Mucosa of descending colon (tissue), 3 donors: Measurements from ENCODE around the gene LRRC49. TPM values are rescaled to one million over a fixed set of nuclear protein-coding genes. Genes with fewer than 3 reads are reported as not detected.

ENCODE experiments used
- ATAC-seq: fragments of 200-7000 bp; cut with Tn5 transposase; one replicate; pipeline ENCODE4 v1.9.1; 2020; ENCODE audit warnings: mild to moderate bottlenecking, moderate library complexity
- DNase-seq, 3 donors: peaks; one replicate each; pipeline ENCODE4 v3.0.0-alpha.2; 2020
- H3K36me3 ChIP-seq: fragments of 200-600 bp; one replicate; pipeline ENCODE4 v1.8.0; 2021; ENCODE audit warnings: low read depth, mild to moderate bottlenecking
- H3K4me1 ChIP-seq: fragments of 200-600 bp; one replicate; pipeline ENCODE4 v1.8.0; 2021; ENCODE audit warnings: low read depth, mild to moderate bottlenecking
- H3K4me3 ChIP-seq: fragments of 200-600 bp; one replicate; pipeline ENCODE4 v1.8.0; 2021; ENCODE audit warnings: mild to moderate bottlenecking
- H3K9me3 ChIP-seq: fragments of 200-600 bp; one replicate; pipeline ENCODE4 v1.8.0; 2021; ENCODE audit warnings: mild to moderate bottlenecking
- intact Hi-C, 2 donors: fragments of 100-400 bp; cut with DNase I in 1 of 2; cut with micrococcal nuclease in 1 of 2; formaldehyde crosslinking; loops; one replicate each; pipeline versions ENCODE4 v1.11.0 to v1.11.1; 2022; cut with DNase I, micrococcal nuclease
- total RNA-seq, 3 donors: library from RNA; stranded (reverse); fragmentation: NEBNext Ultra II Directional in 2 of 3; extraction: Animal tissue kit (Norgen Biotek cat#: 25700) in 2 of 3; gene quantifications; one replicate each; pipeline versions ENCODE4 v1.2.1 to v1.2.4, GENCODE V29; 2021 to 2023
- TF ChIP-seq, protein P1 (sequence below): fragments of 200-600 bp; IDR thresholded peaks from one replicate; pipeline ENCODE4 v1.8.0; 2022; ENCODE audit warnings: antibody characterized with exemption, mild to moderate bottlenecking
- donor health status: DM: no; HTN: no; CAD: no; lungs with moderate emphysema.
- donor health status: DM: no; HTN: no; CAD: no.
- donor health status: DM: no; HTN: yes; CAD: no.

Gene LRRC49
- total RNA-seq, 3 donors from 2014 or later, result 2.7 to 5.7 (median 4.7) TPM

DNA sequence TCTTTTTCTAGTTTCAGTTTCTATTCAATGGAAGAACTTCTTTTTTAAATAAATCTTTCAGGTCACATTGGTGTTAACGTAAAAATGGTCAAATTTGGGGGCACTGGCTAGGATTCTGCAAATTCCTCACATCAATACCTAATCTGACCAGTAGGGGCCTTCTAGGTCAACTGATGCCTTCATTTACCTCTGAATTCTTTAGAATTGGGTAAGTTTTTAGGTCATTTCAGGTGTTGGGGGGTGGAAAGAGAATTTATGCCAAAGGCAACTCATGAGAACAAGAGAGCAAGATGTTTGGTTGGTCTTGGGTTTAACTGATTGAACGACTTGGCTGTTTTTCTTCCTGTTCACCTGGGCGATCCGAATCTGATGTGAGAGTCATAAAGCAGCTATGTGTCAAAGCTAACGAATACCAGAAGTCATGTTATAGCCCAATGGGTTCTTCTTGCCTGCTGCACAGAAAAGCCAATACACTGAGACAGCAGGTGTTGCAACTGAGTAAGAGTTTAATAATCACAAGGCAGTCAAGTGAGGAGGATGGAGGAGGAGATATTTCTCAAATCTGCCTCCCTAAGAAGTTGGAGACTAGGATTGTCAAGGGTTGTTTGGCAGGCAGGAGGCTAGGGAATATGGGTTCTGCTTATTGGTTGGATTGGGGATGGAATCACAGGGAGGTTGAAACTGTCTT is 15.3 kb downstream of the LRRC49 start:
- peaks cover 19% of the 10 kb centered on the region for H3K9me3 ChIP-seq
- intact Hi-C loops, result no loop called here
- H3K36me3 ChIP-seq, result no peaks in the 10 kb centered on the region
- H3K4me1 ChIP-seq, result no peaks in the 10 kb centered on the region
- no peak for DNase-seq
- H3K4me3 ChIP-seq, result no peak overlapping the region
- TF ChIP-seq, protein P1, sequence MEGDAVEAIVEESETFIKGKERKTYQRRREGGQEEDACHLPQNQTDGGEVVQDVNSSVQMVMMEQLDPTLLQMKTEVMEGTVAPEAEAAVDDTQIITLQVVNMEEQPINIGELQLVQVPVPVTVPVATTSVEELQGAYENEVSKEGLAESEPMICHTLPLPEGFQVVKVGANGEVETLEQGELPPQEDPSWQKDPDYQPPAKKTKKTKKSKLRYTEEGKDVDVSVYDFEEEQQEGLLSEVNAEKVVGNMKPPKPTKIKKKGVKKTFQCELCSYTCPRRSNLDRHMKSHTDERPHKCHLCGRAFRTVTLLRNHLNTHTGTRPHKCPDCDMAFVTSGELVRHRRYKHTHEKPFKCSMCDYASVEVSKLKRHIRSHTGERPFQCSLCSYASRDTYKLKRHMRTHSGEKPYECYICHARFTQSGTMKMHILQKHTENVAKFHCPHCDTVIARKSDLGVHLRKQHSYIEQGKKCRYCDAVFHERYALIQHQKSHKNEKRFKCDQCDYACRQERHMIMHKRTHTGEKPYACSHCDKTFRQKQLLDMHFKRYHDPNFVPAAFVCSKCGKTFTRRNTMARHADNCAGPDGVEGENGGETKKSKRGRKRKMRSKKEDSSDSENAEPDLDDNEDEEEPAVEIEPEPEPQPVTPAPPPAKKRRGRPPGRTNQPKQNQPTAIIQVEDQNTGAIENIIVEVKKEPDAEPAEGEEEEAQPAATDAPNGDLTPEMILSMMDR, result no peak
- ATAC-seq, result no peak

DNA sequence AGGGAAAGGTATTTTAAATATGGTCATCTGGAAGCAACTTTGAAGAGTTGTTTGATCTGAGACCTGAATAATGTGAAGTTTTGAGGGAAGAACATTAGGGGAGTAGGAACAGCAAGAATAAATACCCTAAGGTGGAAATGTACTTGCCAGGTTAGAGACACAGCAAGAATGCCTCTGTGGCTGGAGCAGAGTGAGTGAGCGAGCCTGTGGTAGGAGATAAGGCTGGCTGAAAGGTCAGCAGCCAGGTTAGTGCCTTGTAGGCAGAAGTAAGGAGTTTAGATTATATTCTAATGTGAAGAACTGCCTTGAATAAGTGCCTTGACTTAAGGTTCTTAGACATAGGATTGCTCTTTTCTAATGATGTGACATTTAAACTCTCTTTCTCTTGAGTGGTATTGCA is 18.3 kb downstream of the LRRC49 start:
- TF ChIP-seq, protein P1, result no peak
- Histone ChIP-seq H3K4me3 (no peak overlapping the region), H3K4me1 (no peaks in the 10 kb centered on the region), H3K9me3 (peaks cover 19% of the 10 kb centered on the region), H3K36me3 (no peaks in the 10 kb centered on the region)
- DNase-seq (no peak), ATAC-seq (no peak)
- intact Hi-C loops, result no loop called here

DNA sequence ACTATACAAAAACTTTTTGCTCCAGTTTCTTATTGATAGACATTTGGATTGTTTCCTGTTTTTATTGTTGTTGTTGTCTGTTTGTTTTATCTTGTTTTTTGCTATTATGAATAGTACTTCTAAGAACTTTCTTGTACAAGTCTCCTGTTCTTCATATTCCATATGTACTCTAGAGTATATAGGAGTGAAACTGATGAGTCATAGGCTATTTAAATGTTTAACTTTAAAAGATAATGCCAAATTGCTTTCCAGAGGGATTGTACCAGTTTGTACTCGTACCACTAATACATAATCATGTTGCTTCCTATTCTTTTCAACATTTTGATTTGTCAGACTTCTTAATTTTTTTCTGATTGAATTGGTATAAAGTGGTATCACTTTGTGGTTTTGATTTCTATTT is 19.6 kb downstream of the LRRC49 start:
- no peaks in the 10 kb centered on the region for H3K36me3 ChIP-seq
- intact Hi-C loops, result no loop called here
- H3K9me3 ChIP-seq, result peaks cover 17% of the 10 kb centered on the region
- no peaks in the 10 kb centered on the region for H3K4me1 ChIP-seq
- no peak for DNase-seq
- TF ChIP-seq, protein P1, result no peak
- ATAC-seq, result peak; percentile 58
- no peak overlapping the region for H3K4me3 ChIP-seq

DNA sequence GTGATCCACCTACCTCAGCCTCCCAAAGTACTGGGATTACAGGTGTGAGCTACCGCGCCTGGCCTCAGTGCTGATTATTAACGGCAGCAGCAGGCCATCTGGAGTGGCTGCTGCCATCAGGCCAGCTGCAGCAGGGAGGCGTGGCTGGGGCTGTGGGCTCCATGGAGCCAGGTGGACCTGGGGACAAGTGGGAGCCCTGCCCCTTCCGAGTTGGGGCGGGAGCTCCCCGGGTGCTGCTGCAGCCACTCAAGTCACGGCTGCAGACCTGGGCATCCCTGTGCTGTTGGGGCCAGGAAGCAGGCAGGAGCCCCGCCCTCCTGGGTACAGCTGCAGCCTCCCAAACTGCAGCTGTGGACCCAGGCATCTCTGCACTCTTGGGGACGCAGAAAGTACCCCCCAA is 23.9 kb downstream of the LRRC49 start:
- ATAC-seq (no peak), DNase-seq (peak in 2 of 3 donors; percentile 13 to 29)
- no peaks in the 10 kb centered on the region for H3K4me1 ChIP-seq
- H3K9me3 ChIP-seq, result no peaks in the 10 kb centered on the region
- no peaks in the 10 kb centered on the region for H3K36me3 ChIP-seq
- TF ChIP-seq, protein P1, result no peak
- intact Hi-C loops, result no loop called here
- H3K4me3 ChIP-seq, result no peak overlapping the region

DNA sequence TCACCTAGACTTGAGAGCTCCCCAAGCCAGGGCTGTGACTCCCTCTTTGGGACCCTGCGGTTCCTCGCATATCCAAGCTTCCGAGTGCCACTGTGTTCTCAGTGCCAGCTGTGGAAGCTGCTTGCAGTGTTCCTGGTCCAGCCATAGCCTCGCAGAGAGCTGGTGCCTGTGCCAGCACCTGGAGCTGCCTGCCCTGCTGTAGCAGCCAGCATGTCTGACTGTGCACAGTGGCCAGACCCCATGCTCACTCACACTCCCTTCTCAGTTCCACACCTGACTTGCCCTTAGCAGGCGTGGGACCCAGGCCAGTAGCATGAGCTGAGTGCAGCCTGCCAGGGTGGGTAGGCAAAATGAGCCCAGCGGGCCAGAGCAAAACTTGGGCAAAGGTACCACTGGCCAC is 25.3 kb downstream of the LRRC49 start:
- no peaks in the 10 kb centered on the region for H3K9me3 ChIP-seq
- no peak for ATAC-seq

More for the DNA sequence above, 25.3 kb downstream of the LRRC49 start:
- Histone ChIP-seq H3K4me3 (no peak overlapping the region), H3K4me1 (no peaks in the 10 kb centered on the region), H3K36me3 (no peaks in the 10 kb centered on the region)
- TF ChIP-seq, protein P1, result no peak
- peak in 2 of 3 donors; percentile 8 to 40 for DNase-seq
- intact Hi-C loops, result no loop called here
